ENCODE results near the gene KRT1.

- TF ChIP-seq CTCF (IDR thresholded peaks at IDR 0.05) (no peak), POLR2A (IDR thresholded peaks at IDR 0.05) (no peak)
These were observed 40.2 kb upstream of the KRT1 start for GRCh38 chr12:52720365-52720886.
